Measurements from ENCODE around the gene HACD4. TPM values are rescaled to one million over a fixed set of nuclear protein-coding genes. Genes with fewer than 3 reads are reported as not detected.

The HACD4 gene
- total and polyA plus RNA-seq, 9 of the 15 experiments (the other 6 are each of a cell fraction or from before 2014, with no cell fraction given) = 0.02 TPM; not detected in 8

DNA sequence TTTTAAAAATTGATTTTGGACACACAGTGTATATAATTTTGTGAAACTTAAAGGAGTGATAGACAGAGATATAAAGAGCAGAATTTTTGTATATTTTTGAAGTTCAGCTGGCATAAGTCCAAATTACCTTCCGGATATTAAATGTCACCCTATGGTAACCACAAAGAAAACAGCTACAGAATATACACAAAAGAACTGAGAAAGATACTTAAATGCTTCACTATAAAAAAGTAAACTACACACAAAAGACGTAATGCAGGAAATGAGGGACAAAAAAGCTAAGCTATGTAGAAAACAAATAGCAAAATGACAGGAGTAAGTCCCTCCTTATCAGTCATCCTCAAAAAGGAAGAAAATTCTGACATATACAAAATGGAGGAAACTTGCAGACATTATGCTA is 29.4 kb downstream of the HACD4 start:
- H3K4me3 ChIP-seq = no peak overlapping the region
- H3K36me3 ChIP-seq (ENCODE audit: control insufficient read depth, insufficient read depth, low read length) = no peaks in the 10 kb centered on the region
- CTCF ChIA-PET (ENCODE audit: low intra/inter-chr PET ratio) = no interaction called here
- in situ Hi-C loops (cut with MboI) (no loop called here), intact Hi-C loops (cut with micrococcal nuclease) (no loop called here)
- TF ChIP-seq BRD4 (IDR thresholded peaks at IDR 0.05) (no peak), MCM2 (IDR thresholded peaks at IDR 0.05; ENCODE audit: low read depth) (no peak), PHF21A (IDR thresholded peaks at IDR 0.05; ENCODE audit: borderline replicate concordance, low read depth) (no peak), GTF2A2 (tag; IDR thresholded peaks at IDR 0.05) (no peak), ZNF707 (CRISPR knock-in tag; conservative IDR thresholded peaks at IDR 0.05) (no peak), ZNF174 (CRISPR knock-in tag; IDR thresholded peaks at IDR 0.05) (no peak), PPARD (CRISPR knock-in tag; IDR thresholded peaks at IDR 0.05) (no peak)
- TF ChIP-seq, protein P1, sequence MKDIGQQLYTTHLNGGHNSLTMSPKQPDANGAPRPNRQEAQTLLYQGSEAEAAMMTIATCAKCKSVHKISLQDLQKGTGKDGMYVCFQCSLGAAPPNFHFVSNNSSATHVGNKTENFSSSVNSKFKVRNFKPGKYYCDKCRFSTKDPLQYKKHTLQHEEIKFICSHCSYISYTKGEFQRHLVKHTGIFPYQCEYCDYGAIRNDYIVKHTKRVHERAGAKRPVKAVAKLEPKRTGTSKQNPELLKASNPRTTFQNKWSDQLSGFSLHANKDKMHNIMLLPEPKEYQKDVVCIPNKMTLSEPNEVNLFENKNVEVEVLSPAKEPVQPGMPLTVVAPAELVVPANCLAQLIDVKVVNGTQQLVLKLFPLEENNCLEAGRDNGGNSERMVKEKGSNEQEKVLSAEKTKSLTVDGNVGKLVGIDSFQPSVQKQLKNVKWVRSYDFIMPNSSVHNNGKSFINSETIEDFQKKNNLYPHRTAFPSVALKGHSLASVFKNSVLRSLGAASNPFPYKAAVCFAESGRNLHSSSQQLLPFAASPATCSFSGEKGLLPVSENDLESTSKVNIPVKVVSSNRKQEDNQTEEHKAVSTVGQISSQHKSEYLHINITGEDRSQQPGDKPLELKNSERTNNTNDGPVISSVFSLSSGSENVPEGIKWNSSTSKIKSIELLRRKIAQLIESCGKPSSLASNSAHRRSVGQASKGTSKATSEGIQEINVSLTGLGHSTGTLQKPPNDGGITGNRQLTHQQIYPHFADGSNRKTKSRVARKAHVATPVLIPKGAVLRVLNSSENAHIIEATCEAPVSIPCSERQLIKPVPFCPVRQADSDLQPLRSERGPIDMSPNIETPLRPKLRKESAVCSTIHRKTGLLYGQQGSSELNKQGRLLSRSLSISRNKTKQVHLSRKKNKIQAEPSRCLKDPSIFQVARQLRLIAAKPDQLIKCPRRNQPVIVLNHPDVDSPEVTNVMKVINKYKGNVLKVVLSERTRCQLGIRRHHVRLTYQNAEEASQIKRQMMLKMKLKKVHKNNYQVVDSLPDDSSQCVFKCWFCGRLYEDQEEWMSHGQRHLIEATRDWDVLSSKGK (CRISPR knock-in tag; IDR thresholded peaks at IDR 0.05) = no peak
- FAIRE-seq (no peak), ATAC-seq (no peak), DNase-seq (ENCODE audit: extremely low read depth in 1 of 4, low spot score in 3 of 4) (no peak)
- no peaks in the 10 kb centered on the region for H3K27me3 ChIP-seq (ENCODE audit: control insufficient read depth in 2 of 2, insufficient read depth in 2 of 2, low read length in 2 of 2)
- POLR2A ChIA-PET = no interaction called here
- no peak overlapping the region for H3K9ac ChIP-seq (ENCODE audit: insufficient read depth in 1 of 2, low read depth in 2 of 2, low read length in 2 of 2)
- H3K79me2 ChIP-seq (ENCODE audit: control insufficient read depth, insufficient read depth, low read length) = no peaks in the 10 kb centered on the region
- no peaks in the 10 kb centered on the region for H4K20me1 ChIP-seq (replicated peaks; ENCODE audit: control insufficient read depth, insufficient read depth, low read length)
- BruUV-seq (replicated peaks) = no TSS peak
- no peak overlapping the region for H3K4me2 ChIP-seq (ENCODE audit: insufficient read depth, low read length)
- no peak overlapping the region for H3K27ac ChIP-seq (ENCODE audit: extremely low read depth, low read depth, low read length)
- WGBS (ENCODE audit: insufficient coverage, low coverage, missing lambda C conversion rate) = no CpG with 5 or more reads among the region's 2 CpGs
- H3K9me1 ChIP-seq (ENCODE audit: control insufficient read depth, insufficient read depth, low read length) = no peaks in the 10 kb centered on the region
- no peaks in the 10 kb centered on the region for H3K9me3 ChIP-seq (replicated peaks; ENCODE audit: control insufficient read depth, insufficient read depth, low read depth, low read length)
- no peak overlapping the region for H2AFZ ChIP-seq (ENCODE audit: low read depth, low read length)
- H3K4me1 ChIP-seq (replicated peaks in 1 of 2; ENCODE audit: control insufficient read depth in 2 of 2, insufficient read depth in 2 of 2, low read length in 2 of 2) = no peaks in the 10 kb centered on the region
